Activated naive CD8-positive, alpha-beta T cell (primary cell): ENCODE data around the gene NTN5.
"Not testable (repeated sequence)": the region's sequence is repeated elsewhere in the genome, so short reads cannot be mapped to it uniquely, and the experiment has no call there.

Source experiments
- H3K27ac Mint-ChIP-seq: one replicate; pipeline ENCODE4 v1.8.0; 2021; ENCODE audit warnings: mixed read lengths
- H3K27me3 Mint-ChIP-seq: one replicate; pipeline ENCODE4 v1.8.0; 2021; ENCODE audit warnings: mixed read lengths
- H3K36me3 Mint-ChIP-seq: one replicate; pipeline ENCODE4 v1.8.0; 2021; ENCODE audit warnings: mixed read lengths
- H3K4me1 Mint-ChIP-seq: one replicate; pipeline ENCODE4 v1.8.0; 2021; ENCODE audit warnings: low read depth, mixed read lengths
- H3K4me3 Mint-ChIP-seq: one replicate; pipeline ENCODE4 v1.8.0; 2021; ENCODE audit warnings: mild to moderate bottlenecking, mixed read lengths
- H3K9me3 Mint-ChIP-seq: one replicate; pipeline ENCODE4 v1.8.0; 2021; ENCODE audit warnings: low read depth, mixed read lengths

NTN5 gene

GRCh38 chr19:48672994-48673393 is at the start of gene NTN5:
TSS of gene NTN5 (minus strand) at chr19:48673017. CDS start at chr19:48670986, 2,031 bp downstream.
- H3K36me3 Mint-ChIP-seq = no peaks in the 10 kb centered on the region
- no peaks in the 10 kb centered on the region for H3K27me3 Mint-ChIP-seq
- no peak within 1 kb of the TSS for H3K4me3 Mint-ChIP-seq
- no peaks in the 10 kb centered on the region for H3K9me3 Mint-ChIP-seq
- peaks cover 5% of the 10 kb centered on the region for H3K4me1 Mint-ChIP-seq
- no peak within 1 kb of the TSS for H3K27ac Mint-ChIP-seq

GRCh38 chr19:48722196-48722708 is 49.4 kb upstream of the NTN5 start:
- Mint-ChIP-seq H3K9me3 (peaks cover 11% of the 10 kb centered on the region), H3K36me3 (peaks cover 10% of the 10 kb centered on the region), H3K27ac (no peak overlapping the region), H3K4me3 (no peak overlapping the region), H3K27me3 (no peaks in the 10 kb centered on the region), H3K4me1 (peaks cover 23% of the 10 kb centered on the region)

- peaks cover 16% of the 10 kb centered on the region for H3K4me1 Mint-ChIP-seq
- H3K27ac Mint-ChIP-seq = peak overlapping the region; percentile 95
- H3K27me3 Mint-ChIP-seq = no peaks in the 10 kb centered on the region
- peaks cover 6% of the 10 kb centered on the region for H3K36me3 Mint-ChIP-seq
- peak overlapping the region; percentile 91 for H3K4me3 Mint-ChIP-seq
- H3K9me3 Mint-ChIP-seq = peaks cover 7% of the 10 kb centered on the region
Observed at GRCh38 chr19:48720613-48721296, 47.9 kb upstream of the NTN5 start.

GRCh38 chr19:48720251-48720612 is 47.4 kb upstream of the NTN5 start:
- H3K27me3 Mint-ChIP-seq = no peaks in the 10 kb centered on the region
- H3K4me3 Mint-ChIP-seq = peak overlapping the region; percentile 91
- peaks cover 11% of the 10 kb centered on the region for H3K4me1 Mint-ChIP-seq
- peaks cover 2% of the 10 kb centered on the region for H3K36me3 Mint-ChIP-seq
- H3K27ac Mint-ChIP-seq = peak overlapping the region; percentile 95
- H3K9me3 Mint-ChIP-seq = peaks cover 4% of the 10 kb centered on the region

- H3K4me1 Mint-ChIP-seq = peaks cover 10% of the 10 kb centered on the region
- H3K27ac Mint-ChIP-seq = peak within 1 kb of the TSS; percentile 95
- H3K36me3 Mint-ChIP-seq = no peaks in the 10 kb centered on the region
- no peaks in the 10 kb centered on the region for H3K9me3 Mint-ChIP-seq
- H3K4me3 Mint-ChIP-seq = peak within 1 kb of the TSS; percentile 91
- no peaks in the 10 kb centered on the region for H3K27me3 Mint-ChIP-seq
Observed at GRCh38 chr19:48719263-48720171, 46.7 kb upstream of the NTN5 start, which contains the start of gene MAMSTR. TSS of gene MAMSTR (minus strand) at chr19:48719725. CDS start at chr19:48719031, 694 bp downstream.

- Mint-ChIP-seq H3K27ac (no peak overlapping the region), H3K4me3 (no peak overlapping the region), H3K27me3 (no peaks in the 10 kb centered on the region), H3K4me1 (peaks cover 14% of the 10 kb centered on the region), H3K9me3 (no peaks in the 10 kb centered on the region), H3K36me3 (no peaks in the 10 kb centered on the region)
Observed at GRCh38 chr19:48718711-48719231, 46.0 kb upstream of the NTN5 start.

- H3K27ac Mint-ChIP-seq, H3K9me3 Mint-ChIP-seq, H3K36me3 Mint-ChIP-seq, H3K4me3 Mint-ChIP-seq, H3K27me3 Mint-ChIP-seq: not testable (repeated sequence)
- peaks cover 15% of the 10 kb centered on the region for H3K4me1 Mint-ChIP-seq
Observed at GRCh38 chr19:48718106-48718505, 45.3 kb upstream of the NTN5 start.

- H3K9me3 Mint-ChIP-seq = no peaks in the 10 kb centered on the region
- no peak overlapping the region for H3K27ac Mint-ChIP-seq
Observed at GRCh38 chr19:48716562-48717291, 43.9 kb upstream of the NTN5 start.

GRCh38 chr19:48715681-48716171 is 42.9 kb upstream of the NTN5 start:
- Mint-ChIP-seq H3K9me3 (no peaks in the 10 kb centered on the region), H3K27ac (no peak overlapping the region), H3K36me3 (peaks cover 2% of the 10 kb centered on the region), H3K4me3 (no peak overlapping the region), H3K27me3 (no peaks in the 10 kb centered on the region), H3K4me1 (peaks cover 18% of the 10 kb centered on the region)

More at GRCh38 chr19:48716562-48717291, 43.9 kb upstream of the NTN5 start:
- H3K4me1 Mint-ChIP-seq = peaks cover 18% of the 10 kb centered on the region
- peak overlapping the region; percentile 3 for H3K4me3 Mint-ChIP-seq
- H3K36me3 Mint-ChIP-seq = no peaks in the 10 kb centered on the region
- no peaks in the 10 kb centered on the region for H3K27me3 Mint-ChIP-seq

GRCh38 chr19:48714759-48715675 is 42.2 kb upstream of the NTN5 start:
- peaks cover 2% of the 10 kb centered on the region for H3K36me3 Mint-ChIP-seq
- H3K9me3 Mint-ChIP-seq = no peaks in the 10 kb centered on the region
- peaks cover 15% of the 10 kb centered on the region for H3K4me1 Mint-ChIP-seq
- H3K27ac Mint-ChIP-seq = peak overlapping the region; percentile 73
- H3K4me3 Mint-ChIP-seq = peak overlapping the region; percentile 80
- H3K27me3 Mint-ChIP-seq = no peaks in the 10 kb centered on the region

GRCh38 chr19:48713864-48714755 is 41.3 kb upstream of the NTN5 start:
- Mint-ChIP-seq H3K9me3 (no peaks in the 10 kb centered on the region), H3K36me3 (peaks cover 2% of the 10 kb centered on the region), H3K4me3 (peak overlapping the region; percentile 88), H3K27ac (peak overlapping the region; percentile 73), H3K4me1 (peaks cover 15% of the 10 kb centered on the region), H3K27me3 (no peaks in the 10 kb centered on the region)

- peaks cover 2% of the 10 kb centered on the region for H3K36me3 Mint-ChIP-seq
- H3K9me3 Mint-ChIP-seq = no peaks in the 10 kb centered on the region
- peaks cover 15% of the 10 kb centered on the region for H3K4me1 Mint-ChIP-seq
- H3K27me3 Mint-ChIP-seq = no peaks in the 10 kb centered on the region
- H3K4me3 Mint-ChIP-seq = peak overlapping the region; percentile 88
- H3K27ac Mint-ChIP-seq = no peak overlapping the region
Observed at GRCh38 chr19:48713041-48713863, 40.4 kb upstream of the NTN5 start.
